Measurements from ENCODE around the gene EXOC6B. TPM values are rescaled to one million over a fixed set of nuclear protein-coding genes. Genes with fewer than 3 reads are reported as not detected.

The EXOC6B gene
- total and polyA plus RNA-seq, 10 of the 15 experiments (the other 5 are each of a cell fraction or from before 2014, with no cell fraction given), result 0.23 to 2.2 (median 1.2) TPM

GRCh38 chr2:72673279-72673678 is 152.6 kb downstream of the EXOC6B start (continued):
- TF ChIP-seq E2F4 (IDR thresholded peaks at IDR 0.05; ENCODE audit: low read depth, low read length), result no peak
- TF ChIP-seq ETV6 (conservative IDR thresholded peaks at IDR 0.05 in 1 of 2, IDR thresholded peaks at IDR 0.05 in 1 of 2; ENCODE audit: borderline replicate concordance in 1 of 2, low read depth in 1 of 2), result no peak
- TF ChIP-seq E2F8 (IDR thresholded peaks at IDR 0.05; ENCODE audit: low read depth, partially characterized antibody), result no peak
- TF ChIP-seq IKZF1 (conservative IDR thresholded peaks at IDR 0.05), result no peak
- no peak for TF ChIP-seq NBN (IDR thresholded peaks at IDR 0.05)
- no peak for TF ChIP-seq ZNF622 (IDR thresholded peaks at IDR 0.05)
- no peak for TF ChIP-seq PAX5 (IDR thresholded peaks at IDR 0.05; ENCODE audit: borderline replicate concordance, low read depth, low read length)

- ChIA-PET RAD21 (ENCODE audit: unreplicated experiment) (no interaction called here), CTCF (no interaction called here), SMC1A (ENCODE audit: uncharacterized antibody, unreplicated experiment) (no interaction called here), POLR2A (no interaction called here)
- Histone ChIP-seq H3K4me3 (no peak overlapping the region), H3K9me3 (replicated peaks; ENCODE audit: control insufficient read depth, insufficient read depth, low read length) (no peaks in the 10 kb centered on the region; the same call in 2 of the 3 replicates), H3K79me2 (ENCODE audit: control insufficient read depth, insufficient read depth, low read length) (no peaks in the 10 kb centered on the region), H3K4me1 (ENCODE audit: control insufficient read depth, insufficient read depth, low read length) (no peaks in the 10 kb centered on the region), H3K27me3 (replicated peaks in 1 of 2; ENCODE audit: control insufficient read depth in 2 of 2, insufficient read depth in 2 of 2, low read length in 1 of 2) (no peaks in the 10 kb centered on the region), H3K4me2 (ENCODE audit: control insufficient read depth, insufficient read depth) (no peak overlapping the region), H2AFZ (ENCODE audit: control insufficient read depth, low read depth, low read length) (no peak overlapping the region), H3K27ac (ENCODE audit: control insufficient read depth, insufficient read depth) (no peak overlapping the region), H3K9ac (ENCODE audit: control insufficient read depth, insufficient read depth, low read length) (no peak overlapping the region), H3K36me3 (ENCODE audit: control insufficient read depth in 2 of 2, insufficient read depth in 2 of 2, low read length in 1 of 2) (no peaks in the 10 kb centered on the region), H4K20me1 (ENCODE audit: control insufficient read depth, insufficient read depth) (no peaks in the 10 kb centered on the region)
- in situ Hi-C loops (cut with MboI), result no loop called here
- intact Hi-C loops (cut with micrococcal nuclease; ENCODE audit: unreplicated experiment), result no loop called here
- ATAC-seq (no peak), DNase-seq (ENCODE audit: low read depth, low spot score) (no peak), FAIRE-seq (no peak)
- WGBS (ENCODE audit: insufficient coverage, insufficient replicate concordance, low lambda C conversion rate, missing lambda C conversion rate), result 52% methylated on average over 4 of the region's 4 CpGs
- BruUV-seq (replicated peaks), result no TSS peak
- TF ChIP-seq CBX5 (IDR thresholded peaks at IDR 0.05; ENCODE audit: low read depth), result no peak
- no peak for TF ChIP-seq CTCF (IDR thresholded peaks at IDR 0.05 in 2 of 3, conservative IDR thresholded peaks at IDR 0.05 in 1 of 3; ENCODE audit: control insufficient read depth in 2 of 3, extremely low read depth in 1 of 3, insufficient read depth in 1 of 3, low read depth in 3 of 3, low read length in 3 of 3)
- TF ChIP-seq, protein P1, sequence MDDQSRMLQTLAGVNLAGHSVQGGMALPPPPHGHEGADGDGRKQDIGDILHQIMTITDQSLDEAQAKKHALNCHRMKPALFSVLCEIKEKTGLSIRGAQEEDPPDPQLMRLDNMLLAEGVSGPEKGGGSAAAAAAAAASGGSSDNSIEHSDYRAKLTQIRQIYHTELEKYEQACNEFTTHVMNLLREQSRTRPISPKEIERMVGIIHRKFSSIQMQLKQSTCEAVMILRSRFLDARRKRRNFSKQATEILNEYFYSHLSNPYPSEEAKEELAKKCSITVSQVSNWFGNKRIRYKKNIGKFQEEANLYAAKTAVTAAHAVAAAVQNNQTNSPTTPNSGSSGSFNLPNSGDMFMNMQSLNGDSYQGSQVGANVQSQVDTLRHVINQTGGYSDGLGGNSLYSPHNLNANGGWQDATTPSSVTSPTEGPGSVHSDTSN (IDR thresholded peaks at IDR 0.05; ENCODE audit: insufficient replicate concordance, low read depth, low read length), result no peak
- TF ChIP-seq KDM1A (IDR thresholded peaks at IDR 0.05; ENCODE audit: borderline replicate concordance), result no peak
- TF ChIP-seq, protein P2, sequence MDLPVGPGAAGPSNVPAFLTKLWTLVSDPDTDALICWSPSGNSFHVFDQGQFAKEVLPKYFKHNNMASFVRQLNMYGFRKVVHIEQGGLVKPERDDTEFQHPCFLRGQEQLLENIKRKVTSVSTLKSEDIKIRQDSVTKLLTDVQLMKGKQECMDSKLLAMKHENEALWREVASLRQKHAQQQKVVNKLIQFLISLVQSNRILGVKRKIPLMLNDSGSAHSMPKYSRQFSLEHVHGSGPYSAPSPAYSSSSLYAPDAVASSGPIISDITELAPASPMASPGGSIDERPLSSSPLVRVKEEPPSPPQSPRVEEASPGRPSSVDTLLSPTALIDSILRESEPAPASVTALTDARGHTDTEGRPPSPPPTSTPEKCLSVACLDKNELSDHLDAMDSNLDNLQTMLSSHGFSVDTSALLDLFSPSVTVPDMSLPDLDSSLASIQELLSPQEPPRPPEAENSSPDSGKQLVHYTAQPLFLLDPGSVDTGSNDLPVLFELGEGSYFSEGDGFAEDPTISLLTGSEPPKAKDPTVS (IDR thresholded peaks at IDR 0.05; ENCODE audit: low read depth, low read length), result no peak
Observed at GRCh38 chr2:72669121-72669520, 156.7 kb downstream of the EXOC6B start.

Data from GM12878 (cell line).